ENCODE measurements around the gene RGS9.
"Not testable (repeated sequence)": the region's sequence is repeated elsewhere in the genome, so short reads cannot be mapped to it uniquely, and the experiment has no call there.

Gene RGS9

DNA sequence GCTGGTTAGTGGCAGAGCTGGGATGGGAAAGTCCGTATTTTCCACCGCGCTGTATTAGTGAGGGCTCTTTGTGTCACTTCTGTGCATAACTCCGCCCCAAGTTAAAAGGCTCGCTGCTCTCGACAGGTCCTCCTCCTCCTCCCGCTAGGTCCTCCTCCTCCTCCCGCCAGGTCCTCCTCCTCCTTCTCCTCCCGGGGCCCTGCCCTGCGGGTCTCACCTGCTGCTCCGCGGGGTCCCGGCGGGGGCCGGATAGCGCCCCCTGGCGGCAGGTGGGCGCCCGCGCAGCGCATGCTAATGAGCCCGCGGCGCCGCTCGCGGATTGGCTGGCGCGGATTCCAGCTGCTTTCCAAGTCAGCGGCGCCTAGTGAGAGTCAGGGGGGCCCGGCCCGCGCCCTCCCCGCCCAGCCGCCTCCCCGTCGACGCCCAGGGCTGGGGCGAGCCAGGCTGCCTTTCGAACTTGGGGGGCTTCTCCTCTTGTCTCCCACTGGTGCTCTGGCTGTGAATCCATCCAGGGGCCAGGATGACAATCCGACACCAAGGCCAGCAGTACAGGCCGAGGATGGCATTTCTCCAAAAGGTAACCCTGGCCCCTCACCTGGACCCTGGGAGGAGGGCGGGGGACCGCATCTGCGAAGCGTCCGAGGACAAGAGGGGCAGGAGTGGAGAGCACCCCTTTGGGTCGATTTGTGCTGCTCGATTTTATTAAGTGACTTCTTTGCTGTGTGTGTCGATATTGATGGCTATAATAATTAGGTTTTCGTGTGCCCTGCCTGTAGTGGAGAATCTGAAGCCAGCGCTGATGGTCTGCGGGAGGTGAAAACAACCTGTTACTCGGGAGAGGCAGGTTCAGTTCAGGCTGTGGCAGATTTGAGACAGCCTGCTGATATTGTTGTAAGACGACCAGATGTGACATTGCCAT, at the start of gene RGS9:
TSS of gene RGS9 (plus strand) at position 350 of the 919 bp plus-strand sequence. CDS start at position 521, 171 bp downstream.
- TF ChIP-seq PKNOX1 (IDR thresholded peaks at IDR 0.05) (no peak), L3MBTL2 (conservative IDR thresholded peaks at IDR 0.05) (0 out of 2 replicates have a peak, but pooled peaks have one; percentile 38), FOXA1 (IDR thresholded peaks at IDR 0.05) (no peak)
- peak; percentile 91 for DNase-seq (ENCODE audit: extremely low spot score)
- ChIA-PET CTCF (interaction anchor here (0.6 to 1.3 kb wide), 7 partner anchors 9 to 1435 kb away, joined by 3 to 4 read pairs (median 4); no protein-coding TSS in a partner anchor), POLR2A (interaction anchor here (1.0 kb wide), 1 partner anchor 14 kb away, joined by 3 read pairs; no protein-coding TSS in a partner anchor)

DNA sequence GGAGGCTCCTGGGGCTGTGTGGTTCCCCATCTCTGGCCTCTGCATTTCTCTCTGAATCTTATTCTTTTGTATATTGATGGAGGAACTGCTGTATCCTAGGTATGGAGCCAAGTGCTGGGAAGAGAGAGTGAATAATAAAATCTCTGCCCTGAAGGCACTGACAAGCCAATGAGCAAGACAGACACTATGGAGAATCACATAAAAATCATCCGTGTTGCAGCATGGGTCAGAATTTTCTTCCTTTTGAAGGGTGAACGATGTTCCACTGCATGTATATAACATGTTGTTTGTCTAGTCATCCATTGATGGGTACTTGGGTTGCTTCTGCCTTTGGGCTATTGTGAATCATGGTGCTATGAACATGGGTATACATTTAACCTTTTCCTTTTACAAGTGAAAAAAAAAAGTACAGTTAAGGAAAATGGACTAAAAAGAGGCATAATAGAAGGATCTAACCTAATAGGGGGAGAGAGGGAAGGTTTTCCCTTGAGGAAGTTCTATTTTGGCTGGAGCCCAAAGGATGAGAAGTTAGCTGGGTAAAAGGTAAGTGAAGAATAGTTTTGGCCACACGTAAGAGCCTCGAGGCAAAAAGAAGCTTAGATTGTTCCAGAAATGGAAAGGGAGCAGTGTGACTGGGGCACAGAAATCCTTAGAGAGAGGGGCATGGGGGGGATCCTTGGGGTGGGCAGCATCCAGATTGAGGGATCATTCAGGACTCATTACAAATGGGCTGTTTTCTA, 48.4 kb upstream of the RGS9 start:
- no peak for DNase-seq (ENCODE audit: extremely low spot score)
- TF ChIP-seq ZNF384 (IDR thresholded peaks at IDR 0.05) = no peak
- TF ChIP-seq FOXM1 (IDR thresholded peaks at IDR 0.05; ENCODE audit: borderline replicate concordance) = no peak
- no peak for TF ChIP-seq ARNT (IDR thresholded peaks at IDR 0.05)
- TF ChIP-seq SP1 (IDR thresholded peaks at IDR 0.05) = no peak
- no peak for TF ChIP-seq BHLHE40 (IDR thresholded peaks at IDR 0.05; ENCODE audit: borderline replicate concordance)
- TF ChIP-seq ELF4 (IDR thresholded peaks at IDR 0.05) = no peak
- no peak for TF ChIP-seq TARDBP (IDR thresholded peaks at IDR 0.05)
- TF ChIP-seq FOXA1 (IDR thresholded peaks at IDR 0.05) = no peak
- no peak for TF ChIP-seq FOXK2 (IDR thresholded peaks at IDR 0.05)
- TF ChIP-seq SUZ12 (IDR thresholded peaks at IDR 0.05) = no peak
- no peak for TF ChIP-seq PKNOX1 (IDR thresholded peaks at IDR 0.05)
- TF ChIP-seq NFRKB (IDR thresholded peaks at IDR 0.05) = no peak
- no peak for TF ChIP-seq CTBP1 (IDR thresholded peaks at IDR 0.05; ENCODE audit: borderline replicate concordance)
- no peak for TF ChIP-seq HDGF (IDR thresholded peaks at IDR 0.05; ENCODE audit: borderline replicate concordance)
- no peak for TF ChIP-seq LEF1 (IDR thresholded peaks at IDR 0.05; ENCODE audit: borderline replicate concordance)
- CTCF ChIA-PET = interaction anchor here (2.8 kb wide), 1 partner anchor 11 kb away, joined by 12 read pairs; no protein-coding TSS in a partner anchor
- POLR2A ChIA-PET = interaction anchor here (0.6 kb wide), 2 partner anchors 39 to 236 kb away, joined by 3 to 4 read pairs; no protein-coding TSS in a partner anchor

GRCh38 chr17:65092262-65092661, 44.9 kb upstream of the RGS9 start:
- TF ChIP-seq CTBP1 (IDR thresholded peaks at IDR 0.05; ENCODE audit: borderline replicate concordance) (no peak), ZNF384 (IDR thresholded peaks at IDR 0.05) (no peak), FOXA1 (IDR thresholded peaks at IDR 0.05) (no peak), SP1 (IDR thresholded peaks at IDR 0.05) (no peak), LEF1 (IDR thresholded peaks at IDR 0.05; ENCODE audit: borderline replicate concordance) (no peak), FOXM1 (IDR thresholded peaks at IDR 0.05; ENCODE audit: borderline replicate concordance) (no peak), PKNOX1 (IDR thresholded peaks at IDR 0.05) (no peak), L3MBTL2 (conservative IDR thresholded peaks at IDR 0.05) (no peak), FOXK2 (IDR thresholded peaks at IDR 0.05) (no peak), TARDBP (IDR thresholded peaks at IDR 0.05) (no peak), HDGF (IDR thresholded peaks at IDR 0.05; ENCODE audit: borderline replicate concordance) (no peak), NFRKB (IDR thresholded peaks at IDR 0.05) (no peak), BHLHE40 (IDR thresholded peaks at IDR 0.05; ENCODE audit: borderline replicate concordance) (no peak)
- CTCF ChIA-PET = interaction anchor here (0.6 kb wide), 1 partner anchor 29 kb away, joined by 4 read pairs; no protein-coding TSS in a partner anchor
- POLR2A ChIA-PET = no interaction called here
- no peak for DNase-seq (ENCODE audit: extremely low spot score)

GRCh38 chr17:65092721-65093356, 44.3 kb upstream of the RGS9 start:
- CTCF ChIA-PET = interaction anchor here (0.6 kb wide), 1 partner anchor 29 kb away, joined by 4 read pairs; no protein-coding TSS in a partner anchor
- POLR2A ChIA-PET; DNase-seq (ENCODE audit: extremely low spot score): not testable (repeated sequence)

- ChIA-PET POLR2A (no interaction called here), CTCF (no interaction called here)
- DNase-seq (ENCODE audit: extremely low spot score) = no peak
- TF ChIP-seq SUZ12 (IDR thresholded peaks at IDR 0.05) (no peak), FOXA1 (IDR thresholded peaks at IDR 0.05) (no peak), TARDBP (IDR thresholded peaks at IDR 0.05) (no peak), ARNT (IDR thresholded peaks at IDR 0.05) (no peak), HDGF (IDR thresholded peaks at IDR 0.05; ENCODE audit: borderline replicate concordance) (no peak), LEF1 (IDR thresholded peaks at IDR 0.05; ENCODE audit: borderline replicate concordance) (no peak)
These were observed 43.2 kb upstream of the RGS9 start for GRCh38 chr17:65093930-65094329.

DNA sequence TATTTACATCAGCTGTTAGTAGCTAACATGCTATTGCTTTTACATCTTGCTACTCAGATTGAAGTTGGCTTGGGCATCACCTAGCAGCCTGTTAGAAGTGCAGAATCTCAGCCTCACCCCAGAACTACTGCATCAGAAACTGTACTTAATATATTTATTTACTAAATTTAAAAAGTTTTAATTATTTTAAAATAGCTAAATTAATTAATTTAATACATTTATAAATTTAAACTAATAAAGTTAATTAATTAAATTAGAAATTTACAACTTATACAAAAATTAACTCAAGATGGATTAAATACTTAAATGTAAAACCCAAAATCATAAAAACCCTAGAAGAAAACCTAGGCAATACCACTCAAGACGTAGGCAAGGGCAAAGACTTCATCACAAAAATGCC, 41.7 kb upstream of the RGS9 start:
- ChIA-PET CTCF (no interaction called here), POLR2A (no interaction called here)
- TF ChIP-seq FOXM1 (IDR thresholded peaks at IDR 0.05; ENCODE audit: borderline replicate concordance) (no peak), BHLHE40 (IDR thresholded peaks at IDR 0.05; ENCODE audit: borderline replicate concordance) (no peak), L3MBTL2 (conservative IDR thresholded peaks at IDR 0.05) (no peak), FOXA1 (IDR thresholded peaks at IDR 0.05) (no peak), FOXK2 (IDR thresholded peaks at IDR 0.05) (no peak), LEF1 (IDR thresholded peaks at IDR 0.05; ENCODE audit: borderline replicate concordance) (no peak), ELF4 (IDR thresholded peaks at IDR 0.05) (no peak), SP1 (IDR thresholded peaks at IDR 0.05) (no peak), ZNF384 (IDR thresholded peaks at IDR 0.05) (no peak), TARDBP (IDR thresholded peaks at IDR 0.05) (no peak), NFRKB (IDR thresholded peaks at IDR 0.05) (no peak), ARNT (IDR thresholded peaks at IDR 0.05) (no peak), SUZ12 (IDR thresholded peaks at IDR 0.05) (no peak), HDGF (IDR thresholded peaks at IDR 0.05; ENCODE audit: borderline replicate concordance) (no peak), PKNOX1 (IDR thresholded peaks at IDR 0.05) (no peak), CTBP1 (IDR thresholded peaks at IDR 0.05; ENCODE audit: borderline replicate concordance) (no peak)
- no peak for DNase-seq (ENCODE audit: extremely low spot score)

- DNase-seq (ENCODE audit: extremely low spot score); CTCF ChIA-PET; POLR2A ChIA-PET: not testable (repeated sequence)
These were observed 40.8 kb upstream of the RGS9 start for GRCh38 chr17:65096382-65096781.

Data from HEK293T (cell line).